ENCODE results near the gene MGAM2.

Gene MGAM2

GRCh38 chr7:142176901-142177300, 65.4 kb downstream of the MGAM2 start:
- DNase-seq (ENCODE audit: low spot score): no peak

GRCh38 chr7:142177869-142178268, 66.4 kb downstream of the MGAM2 start:
- no peak for DNase-seq (ENCODE audit: low spot score)

- no peak for DNase-seq (ENCODE audit: low spot score)
These were observed 68.9 kb downstream of the MGAM2 start for GRCh38 chr7:142180426-142180825.

- no peak for DNase-seq (ENCODE audit: low spot score)
These were observed 69.7 kb downstream of the MGAM2 start for GRCh38 chr7:142181211-142181610.

GRCh38 chr7:142181966-142182365, 70.4 kb downstream of the MGAM2 start:
- DNase-seq (ENCODE audit: low spot score): no peak

- DNase-seq (ENCODE audit: low spot score): no peak
These were observed 73.6 kb downstream of the MGAM2 start for GRCh38 chr7:142185069-142185468.

- DNase-seq (ENCODE audit: low spot score): no peak
These were observed 74.3 kb downstream of the MGAM2 start for GRCh38 chr7:142185801-142186200.

- no peak for DNase-seq (ENCODE audit: low spot score)
These were observed 76.6 kb downstream of the MGAM2 start for GRCh38 chr7:142188154-142188553.

GRCh38 chr7:142188846-142189245, 77.3 kb downstream of the MGAM2 start:
- no peak for DNase-seq (ENCODE audit: low spot score)

- DNase-seq (ENCODE audit: low spot score): no peak
These were observed 82.7 kb downstream of the MGAM2 start for GRCh38 chr7:142194201-142194600.

GRCh38 chr7:142196066-142196840, 84.7 kb downstream of the MGAM2 start:
- DNase-seq (ENCODE audit: low spot score): no peak

- DNase-seq (ENCODE audit: low spot score): no peak
These were observed 88.7 kb downstream of the MGAM2 start for GRCh38 chr7:142200206-142200605.

GRCh38 chr7:142228537-142229104, 117.1 kb downstream of the MGAM2 start:
- no peak for DNase-seq (ENCODE audit: low spot score)

- DNase-seq (ENCODE audit: low spot score): no peak
These were observed 120.2 kb downstream of the MGAM2 start for GRCh38 chr7:142231716-142232115.

GRCh38 chr7:142240546-142240945, 129.0 kb downstream of the MGAM2 start:
- DNase-seq (ENCODE audit: low spot score): no peak

- DNase-seq (ENCODE audit: low spot score): no peak
These were observed 132.3 kb downstream of the MGAM2 start for GRCh38 chr7:142243823-142244222.

- no peak for DNase-seq (ENCODE audit: low spot score)
These were observed 136.9 kb downstream of the MGAM2 start for GRCh38 chr7:142248166-142249160.

GRCh38 chr7:142249918-142250317, 138.4 kb downstream of the MGAM2 start:
- no peak for DNase-seq (ENCODE audit: low spot score)

GRCh38 chr7:142250705-142251104, 139.2 kb downstream of the MGAM2 start:
- no peak for DNase-seq (ENCODE audit: low spot score)

- DNase-seq (ENCODE audit: low spot score): no peak
These were observed 146.4 kb downstream of the MGAM2 start, which contains the start of gene PRSS58 for GRCh38 chr7:142257958-142258357. TSS of gene PRSS58 (minus strand) at chr7:142258058. CDS start at chr7:142257707, 351 bp downstream.

GRCh38 chr7:142263598-142264380, 152.3 kb downstream of the MGAM2 start:
- DNase-seq (ENCODE audit: low spot score): no peak
